Lower leg skin (tissue), 3 donors: ENCODE measurements around the gene BRD7.

ENCODE experiments used
- CTCF ChIP-seq, 3 donors: fragments of 450-650 bp; IDR thresholded peaks; one replicate each; pipeline ENCODE4 v1.5.1; 2016; ENCODE audit warnings: antibody characterized with exemption in 3 of 3, mild to moderate bottlenecking in 3 of 3, moderate library complexity in 2 of 3
- POLR2A ChIP-seq, 2 donors: fragments of 450-650 bp; IDR thresholded peaks; one replicate each; pipeline ENCODE4 v1.6.1; 2016 to 2017; ENCODE audit warnings: antibody characterized with exemption in 2 of 2, mild to moderate bottlenecking in 1 of 2, moderate library complexity in 1 of 2

DNA sequence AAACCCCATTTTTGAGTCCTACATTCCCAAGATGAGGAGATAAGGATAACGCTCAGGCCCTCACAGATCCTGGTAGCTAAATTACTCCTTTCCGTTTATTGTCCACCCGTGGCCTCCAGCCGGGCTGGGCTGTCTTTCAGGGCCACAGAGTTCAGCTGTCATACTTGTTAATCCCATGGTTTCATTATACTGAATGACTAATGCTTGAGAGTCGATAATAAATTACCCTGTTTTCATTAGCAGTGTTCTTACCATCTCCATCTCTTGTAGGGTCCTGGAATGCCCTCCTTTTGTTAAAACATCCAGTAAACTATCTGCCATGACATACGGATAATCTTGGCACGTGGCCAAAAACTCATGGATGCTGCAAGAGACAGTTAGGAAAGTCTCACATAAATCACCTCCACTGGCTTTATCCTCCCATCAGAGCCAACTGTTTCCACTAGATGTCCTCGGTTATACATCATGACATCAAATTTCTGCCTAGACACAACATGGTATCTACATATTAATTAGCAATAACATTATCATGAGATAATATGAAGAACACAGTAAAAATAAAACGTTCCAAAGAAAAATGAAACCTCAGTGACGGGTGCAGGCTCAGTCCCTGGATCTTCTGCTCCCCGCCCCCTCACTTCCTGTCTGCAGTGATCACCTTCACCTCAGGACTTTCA, 45.3 kb downstream of the BRD7 start:
- TF ChIP-seq CTCF (IDR thresholded peaks at IDR 0.05), result no peak
- no peak for TF ChIP-seq POLR2A (IDR thresholded peaks at IDR 0.05)
